ENCODE measurements around the gene C1orf115. TPM values are rescaled to one million over a fixed set of nuclear protein-coding genes. Genes with fewer than 3 reads are reported as not detected.

The C1orf115 gene
- total RNA-seq, 1 experiment from 2014 or later, result 5.1 TPM

- H3K9me3 Mint-ChIP-seq (ENCODE audit: low read depth, unreplicated experiment), result no peaks in the 10 kb centered on the region
- no peak for DNase-seq
- no peaks in the 10 kb centered on the region for H3K4me1 Mint-ChIP-seq (ENCODE audit: low read depth, unreplicated experiment)
- CTCF ChIA-PET, result no interaction called here
- intact Hi-C loops (cut with micrococcal nuclease; ENCODE audit: unreplicated experiment), result no loop called here
- BruUV-seq (replicated peaks), result no TSS peak
- no peak overlapping the region for H3K27ac Mint-ChIP-seq (ENCODE audit: unreplicated experiment)
- H3K36me3 Mint-ChIP-seq (ENCODE audit: insufficient read depth, unreplicated experiment), result peaks cover 1% of the 10 kb centered on the region
- no peak for TF ChIP-seq CTCF (IDR thresholded peaks at IDR 0.05; ENCODE audit: unreplicated experiment)
- no peaks in the 10 kb centered on the region for H3K27me3 Mint-ChIP-seq (ENCODE audit: unreplicated experiment)
- no peak overlapping the region for H3K4me3 Mint-ChIP-seq (ENCODE audit: low read depth, unreplicated experiment)
Measured at GRCh38 chr1:220695426-220695825, 5.3 kb downstream of the C1orf115 start.

- no peak overlapping the region for H3K4me3 Mint-ChIP-seq (ENCODE audit: low read depth, unreplicated experiment)
- CTCF ChIA-PET, result interaction anchor here (1.6 kb wide), 1 partner anchor 36 kb away, joined by 4 read pairs; no protein-coding TSS in a partner anchor
Measured at GRCh38 chr1:220696226-220696862, 6.2 kb downstream of the C1orf115 start.

GRCh38 chr1:220696863-220697231 is 6.7 kb downstream of the C1orf115 start:
- H3K27ac Mint-ChIP-seq (ENCODE audit: unreplicated experiment), result no peak overlapping the region
- no peak for TF ChIP-seq CTCF (IDR thresholded peaks at IDR 0.05; ENCODE audit: unreplicated experiment)
- CTCF ChIA-PET, result interaction anchor here (1.6 kb wide), 1 partner anchor 36 kb away, joined by 4 read pairs; no protein-coding TSS in a partner anchor
- H3K27me3 Mint-ChIP-seq (ENCODE audit: unreplicated experiment), result no peaks in the 10 kb centered on the region
- H3K36me3 Mint-ChIP-seq (ENCODE audit: insufficient read depth, unreplicated experiment), result no peaks in the 10 kb centered on the region
- H3K9me3 Mint-ChIP-seq (ENCODE audit: low read depth, unreplicated experiment), result no peaks in the 10 kb centered on the region
- no peak overlapping the region for H3K4me3 Mint-ChIP-seq (ENCODE audit: low read depth, unreplicated experiment)
- intact Hi-C loops (cut with micrococcal nuclease; ENCODE audit: unreplicated experiment), result no loop called here
- H3K4me1 Mint-ChIP-seq (ENCODE audit: low read depth, unreplicated experiment), result no peaks in the 10 kb centered on the region
- BruUV-seq (replicated peaks), result no TSS peak
- DNase-seq, result no peak

More at GRCh38 chr1:220696226-220696862, 6.2 kb downstream of the C1orf115 start:
- Mint-ChIP-seq H3K27me3 (ENCODE audit: unreplicated experiment) (no peaks in the 10 kb centered on the region), H3K9me3 (ENCODE audit: low read depth, unreplicated experiment) (no peaks in the 10 kb centered on the region), H3K36me3 (ENCODE audit: insufficient read depth, unreplicated experiment) (no peaks in the 10 kb centered on the region), H3K4me1 (ENCODE audit: low read depth, unreplicated experiment) (no peaks in the 10 kb centered on the region), H3K27ac (ENCODE audit: unreplicated experiment) (no peak overlapping the region)
- intact Hi-C loops (cut with micrococcal nuclease; ENCODE audit: unreplicated experiment), result no loop called here
- BruUV-seq (replicated peaks), result no TSS peak
- TF ChIP-seq CTCF (IDR thresholded peaks at IDR 0.05; ENCODE audit: unreplicated experiment), result no peak
- no peak for DNase-seq

- TF ChIP-seq CTCF (IDR thresholded peaks at IDR 0.05; ENCODE audit: unreplicated experiment), result no peak
- no peaks in the 10 kb centered on the region for H3K4me1 Mint-ChIP-seq (ENCODE audit: low read depth, unreplicated experiment)
- intact Hi-C loops (cut with micrococcal nuclease; ENCODE audit: unreplicated experiment), result no loop called here
- H3K36me3 Mint-ChIP-seq (ENCODE audit: insufficient read depth, unreplicated experiment), result no peaks in the 10 kb centered on the region
- BruUV-seq (replicated peaks), result no TSS peak
- no peak overlapping the region for H3K4me3 Mint-ChIP-seq (ENCODE audit: low read depth, unreplicated experiment)
- H3K9me3 Mint-ChIP-seq (ENCODE audit: low read depth, unreplicated experiment), result no peaks in the 10 kb centered on the region
- CTCF ChIA-PET, result interaction anchor here (1.6 kb wide), 1 partner anchor 35 kb away, joined by 4 read pairs; no protein-coding TSS in a partner anchor
- peaks cover 1% of the 10 kb centered on the region for H3K27me3 Mint-ChIP-seq (ENCODE audit: unreplicated experiment)
- H3K27ac Mint-ChIP-seq (ENCODE audit: unreplicated experiment), result no peak overlapping the region
- no peak for DNase-seq
Measured at GRCh38 chr1:220697326-220697725, 7.2 kb downstream of the C1orf115 start.

Data from Calu3 (cell line).